NCI-H2227 (cell line): ENCODE data around the gene MUC21.
"Not testable (repeated sequence)": the region's sequence is repeated elsewhere in the genome, so short reads cannot be mapped to it uniquely, and the experiment has no call there.

Experiments
- DNase-seq: peaks from one replicate; lab custom pipeline; 2025; ENCODE audit not compliant: unreplicated experiment; lab: John Stamatoyannopoulos, UW

The MUC21 gene

GRCh38 chr6:31007694-31008093 lies 24.2 kb downstream of the MUC21 start:
- no peak for DNase-seq

- no peak for DNase-seq
Observed at GRCh38 chr6:31008165-31008564, 24.6 kb downstream of the MUC21 start.

- DNase-seq: no peak
Observed at GRCh38 chr6:31009731-31010130, 26.2 kb downstream of the MUC21 start.

- DNase-seq: no peak
Observed at GRCh38 chr6:31010393-31011060, 27.0 kb downstream of the MUC21 start, which contains the start of gene MUC22. MUC22 (plus strand) TSS chr6:31010474; CDS start chr6:31010707, 233 bp downstream.

GRCh38 chr6:31011153-31011552 lies 27.6 kb downstream of the MUC21 start:
- DNase-seq: no peak

- no peak for DNase-seq
Observed at GRCh38 chr6:31016659-31017299, 33.3 kb downstream of the MUC21 start.

GRCh38 chr6:31017436-31017835 lies 33.9 kb downstream of the MUC21 start:
- DNase-seq: not testable (repeated sequence)

- no peak for DNase-seq
Observed at GRCh38 chr6:31020057-31020456, 36.5 kb downstream of the MUC21 start.

- peak; percentile 38 for DNase-seq
Observed at GRCh38 chr6:31020631-31021255, 37.2 kb downstream of the MUC21 start.

- DNase-seq: not testable (repeated sequence)
Observed at GRCh38 chr6:31021705-31022531, 38.4 kb downstream of the MUC21 start.

GRCh38 chr6:31025595-31025994 lies 42.1 kb downstream of the MUC21 start:
- DNase-seq: no peak

GRCh38 chr6:31031095-31031494 lies 47.6 kb downstream of the MUC21 start:
- no peak for DNase-seq

GRCh38 chr6:31033075-31033474 lies 49.6 kb downstream of the MUC21 start:
- no peak for DNase-seq

- DNase-seq: no peak
Observed at GRCh38 chr6:31035862-31036497, 52.5 kb downstream of the MUC21 start.

- DNase-seq: no peak
Observed at GRCh38 chr6:31037169-31037568, 53.7 kb downstream of the MUC21 start.

GRCh38 chr6:31037682-31038081 lies 54.2 kb downstream of the MUC21 start:
- DNase-seq: no peak

GRCh38 chr6:31038559-31038958 lies 55.0 kb downstream of the MUC21 start:
- no peak for DNase-seq
